ENCODE measurements around the gene COLEC11. TPM values are rescaled to one million over a fixed set of nuclear protein-coding genes. Genes with fewer than 3 reads are reported as not detected.
"Not testable (repeated sequence)": the region's sequence is repeated elsewhere in the genome, so short reads cannot be mapped to it uniquely, and the experiment has no call there.

The COLEC11 gene
- total RNA-seq, 2 experiments from 2014 or later, result 0.31 TPM; not detected in 1

- Mint-ChIP-seq H3K27me3 (peaks cover 3% of the 10 kb centered on the region), H3K4me3 (no peak within 1 kb of the TSS), H3K36me3 (peaks cover 2% of the 10 kb centered on the region), H3K4me1 (ENCODE audit: low read depth) (peaks cover 18% of the 10 kb centered on the region), H3K9me3 (peaks cover 8% of the 10 kb centered on the region), H3K27ac (no peak within 1 kb of the TSS)
- ChIA-PET POLR2A (no interaction called here), CTCF (no interaction called here)
- no peak for DNase-seq
- intact Hi-C loops (cut with micrococcal nuclease), result no loop called here
These were observed 63.0 kb downstream of the COLEC11 start, which contains the start of gene ALLC for GRCh38 chr2:3657881-3658280. Gene ALLC (plus strand): TSS chr2:3658200. CDS start chr2:3671158, 12,958 bp downstream.

- DNase-seq, result peak; percentile 23
- H3K9me3 Mint-ChIP-seq, result peaks cover 8% of the 10 kb centered on the region
- H3K4me3 Mint-ChIP-seq, result no peak overlapping the region
- peaks cover 3% of the 10 kb centered on the region for H3K27me3 Mint-ChIP-seq
- intact Hi-C loops (cut with micrococcal nuclease), result no loop called here
- POLR2A ChIA-PET, result no interaction called here
- CTCF ChIA-PET, result interaction anchor here (0.9 kb wide), 1 partner anchor 9 kb away, joined by 3 read pairs; no protein-coding TSS in a partner anchor
- peaks cover 18% of the 10 kb centered on the region for H3K4me1 Mint-ChIP-seq (ENCODE audit: low read depth)
- peaks cover 2% of the 10 kb centered on the region for H3K36me3 Mint-ChIP-seq
- H3K27ac Mint-ChIP-seq, result no peak overlapping the region
These were observed 64.8 kb downstream of the COLEC11 start for GRCh38 chr2:3659447-3660432.

GRCh38 chr2:3660640-3661039 lies 65.7 kb downstream of the COLEC11 start:
- POLR2A ChIA-PET; H3K4me3 Mint-ChIP-seq; H3K36me3 Mint-ChIP-seq; H3K27me3 Mint-ChIP-seq; H3K9me3 Mint-ChIP-seq; intact Hi-C loops (cut with micrococcal nuclease): not testable (repeated sequence)
- CTCF ChIA-PET, result interaction anchor here (2.7 kb wide), 1 partner anchor 9 kb away, joined by 12 read pairs; no protein-coding TSS in a partner anchor
- DNase-seq, result peak; percentile 71
- Mint-ChIP-seq H3K27ac (peak overlapping the region; percentile 46), H3K4me1 (ENCODE audit: low read depth) (peaks cover 18% of the 10 kb centered on the region)

GRCh38 chr2:3661149-3661660 lies 66.3 kb downstream of the COLEC11 start:
- POLR2A ChIA-PET, result no interaction called here
- CTCF ChIA-PET, result interaction anchor here (2.7 kb wide), 1 partner anchor 9 kb away, joined by 12 read pairs; no protein-coding TSS in a partner anchor
- no peak overlapping the region for H3K4me3 Mint-ChIP-seq
- peaks cover 3% of the 10 kb centered on the region for H3K27me3 Mint-ChIP-seq
- peaks cover 2% of the 10 kb centered on the region for H3K36me3 Mint-ChIP-seq
- no peak overlapping the region for H3K27ac Mint-ChIP-seq
- H3K4me1 Mint-ChIP-seq (ENCODE audit: low read depth), result peaks cover 18% of the 10 kb centered on the region
- DNase-seq, result no peak
- intact Hi-C loops (cut with micrococcal nuclease), result no loop called here
- peaks cover 8% of the 10 kb centered on the region for H3K9me3 Mint-ChIP-seq

GRCh38 chr2:3662239-3662638 lies 67.3 kb downstream of the COLEC11 start:
- intact Hi-C loops (cut with micrococcal nuclease), result no loop called here
- peaks cover 2% of the 10 kb centered on the region for H3K36me3 Mint-ChIP-seq
- ChIA-PET CTCF (interaction anchor here (2.7 kb wide), 1 partner anchor 10 kb away, joined by 12 read pairs; no protein-coding TSS in a partner anchor), POLR2A (no interaction called here)
- H3K9me3 Mint-ChIP-seq, result peaks cover 8% of the 10 kb centered on the region
- peaks cover 4% of the 10 kb centered on the region for H3K27me3 Mint-ChIP-seq
- H3K4me1 Mint-ChIP-seq (ENCODE audit: low read depth), result peaks cover 18% of the 10 kb centered on the region
- DNase-seq, result no peak
- no peak overlapping the region for H3K27ac Mint-ChIP-seq
- no peak overlapping the region for H3K4me3 Mint-ChIP-seq

- H3K4me1 Mint-ChIP-seq (ENCODE audit: low read depth), result peaks cover 18% of the 10 kb centered on the region
- H3K36me3 Mint-ChIP-seq, result peaks cover 2% of the 10 kb centered on the region
- H3K9me3 Mint-ChIP-seq, result peaks cover 8% of the 10 kb centered on the region
- no peak for DNase-seq
- no peak overlapping the region for H3K27ac Mint-ChIP-seq
- ChIA-PET POLR2A (no interaction called here), CTCF (no interaction called here)
- intact Hi-C loops (cut with micrococcal nuclease), result no loop called here
- H3K4me3 Mint-ChIP-seq, result no peak overlapping the region
- H3K27me3 Mint-ChIP-seq, result peaks cover 7% of the 10 kb centered on the region
These were observed 69.2 kb downstream of the COLEC11 start for GRCh38 chr2:3664118-3664517.

GRCh38 chr2:3664925-3665324 lies 70.0 kb downstream of the COLEC11 start:
- H3K36me3 Mint-ChIP-seq, result peaks cover 2% of the 10 kb centered on the region
- ChIA-PET CTCF (no interaction called here), POLR2A (no interaction called here)
- peaks cover 9% of the 10 kb centered on the region for H3K27me3 Mint-ChIP-seq
- peaks cover 8% of the 10 kb centered on the region for H3K9me3 Mint-ChIP-seq
- H3K27ac Mint-ChIP-seq, result no peak overlapping the region
- intact Hi-C loops (cut with micrococcal nuclease), result no loop called here
- H3K4me3 Mint-ChIP-seq, result no peak overlapping the region
- DNase-seq, result no peak
- H3K4me1 Mint-ChIP-seq (ENCODE audit: low read depth), result peaks cover 14% of the 10 kb centered on the region

- Mint-ChIP-seq H3K27ac (no peak overlapping the region), H3K36me3 (no peaks in the 10 kb centered on the region), H3K27me3 (peaks cover 7% of the 10 kb centered on the region), H3K4me3 (no peak overlapping the region), H3K9me3 (no peaks in the 10 kb centered on the region), H3K4me1 (ENCODE audit: low read depth) (peaks cover 4% of the 10 kb centered on the region)
- POLR2A ChIA-PET, result no interaction called here
- no peak for DNase-seq
- CTCF ChIA-PET, result no interaction called here
- intact Hi-C loops (cut with micrococcal nuclease), result no loop called here
These were observed 71.1 kb downstream of the COLEC11 start for GRCh38 chr2:3665886-3666612.

GRCh38 chr2:3666613-3666975 lies 71.7 kb downstream of the COLEC11 start:
- H3K4me1 Mint-ChIP-seq (ENCODE audit: low read depth), result no peaks in the 10 kb centered on the region
- H3K27me3 Mint-ChIP-seq, result peaks cover 7% of the 10 kb centered on the region
- POLR2A ChIA-PET, result no interaction called here
- no peak for DNase-seq
- H3K4me3 Mint-ChIP-seq, result no peak overlapping the region
- no peaks in the 10 kb centered on the region for H3K36me3 Mint-ChIP-seq
- intact Hi-C loops (cut with micrococcal nuclease), result no loop called here
- no peaks in the 10 kb centered on the region for H3K9me3 Mint-ChIP-seq
- CTCF ChIA-PET, result no interaction called here
- no peak overlapping the region for H3K27ac Mint-ChIP-seq

- DNase-seq, result no peak
- CTCF ChIA-PET, result no interaction called here
- H3K27ac Mint-ChIP-seq, result no peak overlapping the region
These were observed 72.3 kb downstream of the COLEC11 start for GRCh38 chr2:3667151-3667631.

GRCh38 chr2:3669656-3670055 lies 74.7 kb downstream of the COLEC11 start:
- no peaks in the 10 kb centered on the region for H3K4me1 Mint-ChIP-seq (ENCODE audit: low read depth)
- H3K4me3 Mint-ChIP-seq, result no peak overlapping the region
- H3K36me3 Mint-ChIP-seq, result no peaks in the 10 kb centered on the region
- peaks cover 7% of the 10 kb centered on the region for H3K27me3 Mint-ChIP-seq
- no peak overlapping the region for H3K27ac Mint-ChIP-seq
- no peak for DNase-seq
- H3K9me3 Mint-ChIP-seq, result no peaks in the 10 kb centered on the region
- intact Hi-C loops (cut with micrococcal nuclease), result no loop called here
- ChIA-PET CTCF (no interaction called here), POLR2A (no interaction called here)

More at GRCh38 chr2:3667151-3667631, 72.3 kb downstream of the COLEC11 start:
- Mint-ChIP-seq H3K27me3 (peaks cover 7% of the 10 kb centered on the region), H3K36me3 (no peaks in the 10 kb centered on the region), H3K9me3 (no peaks in the 10 kb centered on the region), H3K4me1 (ENCODE audit: low read depth) (no peaks in the 10 kb centered on the region), H3K4me3 (no peak overlapping the region)
- intact Hi-C loops (cut with micrococcal nuclease), result no loop called here
- POLR2A ChIA-PET, result no interaction called here

GRCh38 chr2:3670376-3670775 lies 75.5 kb downstream of the COLEC11 start:
- Mint-ChIP-seq H3K9me3 (no peaks in the 10 kb centered on the region), H3K27me3 (peaks cover 7% of the 10 kb centered on the region), H3K36me3 (no peaks in the 10 kb centered on the region), H3K4me3 (no peak overlapping the region), H3K27ac (no peak overlapping the region), H3K4me1 (ENCODE audit: low read depth) (no peaks in the 10 kb centered on the region)
- DNase-seq, result no peak
- ChIA-PET CTCF (no interaction called here), POLR2A (no interaction called here)
- intact Hi-C loops (cut with micrococcal nuclease), result no loop called here

All from activated CD4-positive, alpha-beta memory T cell treated with anti-CD3 and anti-CD28 coated beads for 36 hours (primary cell).